ENCODE measurements around the gene B4GALT6.

DNA sequence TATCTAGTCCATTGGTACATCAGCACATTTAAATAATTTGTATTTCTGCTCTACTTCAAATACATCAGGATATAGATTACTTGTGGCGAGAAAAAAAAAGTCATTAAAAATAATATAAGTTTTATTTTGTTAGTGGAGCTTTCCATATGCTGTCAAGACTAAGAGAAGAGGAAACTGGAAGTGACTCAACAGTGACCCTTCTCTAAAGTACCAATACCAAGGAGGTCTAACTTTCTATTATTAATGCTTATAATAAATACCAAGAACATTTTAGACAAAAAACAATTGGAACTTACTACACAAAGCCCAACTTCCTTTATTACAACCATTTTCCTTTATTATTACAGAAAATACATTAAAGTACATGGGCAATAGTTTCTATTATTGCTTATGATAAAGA lies 52.9 kb downstream of the B4GALT6 start:
- TF ChIP-seq, protein P1, sequence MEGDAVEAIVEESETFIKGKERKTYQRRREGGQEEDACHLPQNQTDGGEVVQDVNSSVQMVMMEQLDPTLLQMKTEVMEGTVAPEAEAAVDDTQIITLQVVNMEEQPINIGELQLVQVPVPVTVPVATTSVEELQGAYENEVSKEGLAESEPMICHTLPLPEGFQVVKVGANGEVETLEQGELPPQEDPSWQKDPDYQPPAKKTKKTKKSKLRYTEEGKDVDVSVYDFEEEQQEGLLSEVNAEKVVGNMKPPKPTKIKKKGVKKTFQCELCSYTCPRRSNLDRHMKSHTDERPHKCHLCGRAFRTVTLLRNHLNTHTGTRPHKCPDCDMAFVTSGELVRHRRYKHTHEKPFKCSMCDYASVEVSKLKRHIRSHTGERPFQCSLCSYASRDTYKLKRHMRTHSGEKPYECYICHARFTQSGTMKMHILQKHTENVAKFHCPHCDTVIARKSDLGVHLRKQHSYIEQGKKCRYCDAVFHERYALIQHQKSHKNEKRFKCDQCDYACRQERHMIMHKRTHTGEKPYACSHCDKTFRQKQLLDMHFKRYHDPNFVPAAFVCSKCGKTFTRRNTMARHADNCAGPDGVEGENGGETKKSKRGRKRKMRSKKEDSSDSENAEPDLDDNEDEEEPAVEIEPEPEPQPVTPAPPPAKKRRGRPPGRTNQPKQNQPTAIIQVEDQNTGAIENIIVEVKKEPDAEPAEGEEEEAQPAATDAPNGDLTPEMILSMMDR (IDR thresholded peaks at IDR 0.05; ENCODE audit: control extremely low read depth in 1 of 3, insufficient read depth in 1 of 3, low read depth in 1 of 3, low read length in 3 of 3), result no peak
- TF ChIP-seq JUN (IDR thresholded peaks at IDR 0.05; ENCODE audit: low read depth, low read length) (no peak), POLR2A (IDR thresholded peaks at IDR 0.05; ENCODE audit: control extremely low read depth in 1 of 2, low read depth in 2 of 2, low read length in 2 of 2) (no peak), HDAC2 (IDR thresholded peaks at IDR 0.05; ENCODE audit: borderline replicate concordance in 1 of 2, low read depth in 2 of 2, low read length in 2 of 2) (no peak), RBBP5 (IDR thresholded peaks at IDR 0.05; ENCODE audit: borderline replicate concordance, low read depth, low read length) (no peak)
- TF ChIP-seq, protein P2, sequence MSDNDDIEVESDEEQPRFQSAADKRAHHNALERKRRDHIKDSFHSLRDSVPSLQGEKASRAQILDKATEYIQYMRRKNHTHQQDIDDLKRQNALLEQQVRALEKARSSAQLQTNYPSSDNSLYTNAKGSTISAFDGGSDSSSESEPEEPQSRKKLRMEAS (IDR thresholded peaks at IDR 0.05), result no peak

All from H1 (cell line).